ENCODE data around the gene CTNNB1. TPM values are rescaled to one million over a fixed set of nuclear protein-coding genes. Genes with fewer than 3 reads are reported as not detected.

Gene CTNNB1
- total and polyA plus RNA-seq, 2 of the 13 experiments (the other 11 are each of a cell fraction or from before 2014, with no cell fraction given) = 398 to 489 TPM

- TF ChIP-seq ZBED4 (CRISPR knock-in tag; IDR thresholded peaks at IDR 0.05; ENCODE audit: borderline replicate concordance) (no peak; the same call in 1 of the 2 replicates), ZMYM4 (CRISPR knock-in tag; IDR thresholded peaks at IDR 0.05) (peak; percentile 60; the same call in 1 of the 2 replicates), ZNF615 (CRISPR knock-in tag; IDR thresholded peaks at IDR 0.05; ENCODE audit: borderline replicate concordance) (peak; percentile 76; the same call in 1 of the 2 replicates), ZMAT3 (CRISPR knock-in tag; conservative IDR thresholded peaks at IDR 0.05) (no peak), DPF2 (CRISPR knock-in tag; IDR thresholded peaks at IDR 0.05; ENCODE audit: borderline replicate concordance, low read depth) (no peak), ZNF672 (CRISPR knock-in tag; IDR thresholded peaks at IDR 0.05) (no peak), ZNF431 (CRISPR knock-in tag; IDR thresholded peaks at IDR 0.05; ENCODE audit: borderline replicate concordance, low read depth) (no peak), MEF2D (CRISPR knock-in tag; IDR thresholded peaks at IDR 0.05) (no peak), NONO (IDR thresholded peaks at IDR 0.05) (no peak), NONO (CRISPR knock-in tag; conservative IDR thresholded peaks at IDR 0.05) (0 out of 2 replicates have a peak, but pooled peaks have one; percentile 29), ZNF570 (CRISPR knock-in tag; IDR thresholded peaks at IDR 0.05; ENCODE audit: borderline replicate concordance) (no peak), MEIS1 (CRISPR knock-in tag; IDR thresholded peaks at IDR 0.05; ENCODE audit: borderline replicate concordance) (no peak), ZNF20 (CRISPR knock-in tag; IDR thresholded peaks at IDR 0.05) (no peak), TIGD3 (CRISPR knock-in tag; IDR thresholded peaks at IDR 0.05; ENCODE audit: borderline replicate concordance) (no peak), ZNF275 (CRISPR knock-in tag; IDR thresholded peaks at IDR 0.05; ENCODE audit: borderline replicate concordance) (no peak), GATA4 (IDR thresholded peaks at IDR 0.05; ENCODE audit: borderline replicate concordance, low read depth) (no peak), AFF4 (CRISPR knock-in tag; IDR thresholded peaks at IDR 0.05) (no peak), GZF1 (CRISPR knock-in tag; IDR thresholded peaks at IDR 0.05) (no peak)
Measured at GRCh38 chr3:41247055-41248004, 48.0 kb downstream of the CTNNB1 start (continued).

Measured in HepG2 (cell line).